GM18519 (cell line): Measurements from ENCODE around the gene SOWAHD.
"Not testable (repeated sequence)": the region's sequence is repeated elsewhere in the genome, so short reads cannot be mapped to it uniquely, and the experiment has no call there.

ENCODE experiments used
- ATAC-seq: cut with Tn5 transposase; IDR thresholded peaks from one replicate; pipeline ENCODE4 v1.9.1; 2021; ENCODE audit warnings: mild to moderate bottlenecking, moderate library complexity; ENCODE audit not compliant: unreplicated experiment, low FRiP score

SOWAHD gene

DNA sequence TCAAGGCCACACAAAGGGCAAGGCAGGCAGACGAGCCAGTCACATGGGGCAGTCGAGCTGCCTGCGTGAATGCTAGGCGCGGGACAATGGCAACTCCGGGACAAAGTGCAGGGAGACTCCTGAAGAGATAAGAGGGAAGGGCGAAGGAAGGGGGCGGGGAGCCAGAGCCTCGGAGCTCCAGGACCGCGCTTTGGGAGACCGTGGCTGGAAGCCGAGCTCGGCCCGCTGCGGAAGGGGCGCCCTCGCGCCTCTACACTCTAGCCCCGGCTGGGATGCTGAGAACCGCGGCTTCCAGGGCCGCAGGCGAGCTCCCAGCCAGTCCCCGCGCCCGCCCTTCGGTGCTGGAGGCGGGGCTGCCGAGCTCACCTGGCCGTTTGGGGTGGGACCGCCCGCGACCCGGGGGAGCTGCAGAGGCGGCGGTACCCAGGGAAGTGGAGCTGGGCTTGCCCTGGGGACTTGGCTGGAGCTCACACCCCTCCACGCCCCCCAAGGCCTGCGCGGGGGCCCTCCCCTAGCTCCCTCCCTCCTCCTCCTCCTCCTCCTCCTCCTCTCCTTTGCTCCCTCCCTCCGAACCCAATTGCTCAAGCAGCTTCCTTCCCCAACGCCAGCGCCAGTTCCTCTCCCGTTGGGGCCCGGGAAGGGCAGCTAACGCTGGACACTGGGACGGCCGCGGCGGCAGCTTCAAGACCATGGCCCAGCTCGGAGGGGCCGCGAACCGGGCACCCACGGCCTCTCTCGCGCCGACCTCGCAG, at the start of gene SOWAHD:
Gene SOWAHD, plus strand, starts transcription at position 610 of the 752 bp plus-strand sequence. Its CDS starts 80 bp downstream, at position 690.
- ATAC-seq = no peak

GRCh38 chrX:119708936-119709335, 49.5 kb upstream of the SOWAHD start:
- no peak for ATAC-seq

DNA sequence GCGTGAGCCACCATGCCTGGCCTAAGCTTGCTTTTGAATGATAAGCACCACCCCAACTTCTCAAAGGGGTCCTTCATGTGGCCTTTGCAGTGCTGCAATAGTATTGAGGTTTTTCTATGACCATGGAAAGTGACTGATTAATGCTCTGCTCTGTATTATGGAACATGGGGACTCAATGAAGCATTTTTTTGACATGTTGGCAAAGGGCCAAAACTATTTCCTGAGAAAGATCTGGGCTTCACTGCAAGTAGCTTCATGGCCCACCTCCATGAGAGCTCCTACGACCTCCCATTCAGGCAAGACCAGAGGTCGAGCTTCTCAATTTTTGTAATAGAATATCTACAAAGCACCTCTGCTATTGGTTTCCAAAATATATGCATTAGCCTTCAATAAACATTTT, 48.8 kb upstream of the SOWAHD start:
- no peak for ATAC-seq

GRCh38 chrX:119721487-119721886, 36.9 kb upstream of the SOWAHD start:
- no peak for ATAC-seq

- ATAC-seq = no peak
Observed at GRCh38 chrX:119721926-119722325, 36.5 kb upstream of the SOWAHD start.

- no peak for ATAC-seq
Observed at GRCh38 chrX:119726900-119727555, 31.4 kb upstream of the SOWAHD start.

- ATAC-seq = no peak
Observed at GRCh38 chrX:119728487-119728886, 29.9 kb upstream of the SOWAHD start.

DNA sequence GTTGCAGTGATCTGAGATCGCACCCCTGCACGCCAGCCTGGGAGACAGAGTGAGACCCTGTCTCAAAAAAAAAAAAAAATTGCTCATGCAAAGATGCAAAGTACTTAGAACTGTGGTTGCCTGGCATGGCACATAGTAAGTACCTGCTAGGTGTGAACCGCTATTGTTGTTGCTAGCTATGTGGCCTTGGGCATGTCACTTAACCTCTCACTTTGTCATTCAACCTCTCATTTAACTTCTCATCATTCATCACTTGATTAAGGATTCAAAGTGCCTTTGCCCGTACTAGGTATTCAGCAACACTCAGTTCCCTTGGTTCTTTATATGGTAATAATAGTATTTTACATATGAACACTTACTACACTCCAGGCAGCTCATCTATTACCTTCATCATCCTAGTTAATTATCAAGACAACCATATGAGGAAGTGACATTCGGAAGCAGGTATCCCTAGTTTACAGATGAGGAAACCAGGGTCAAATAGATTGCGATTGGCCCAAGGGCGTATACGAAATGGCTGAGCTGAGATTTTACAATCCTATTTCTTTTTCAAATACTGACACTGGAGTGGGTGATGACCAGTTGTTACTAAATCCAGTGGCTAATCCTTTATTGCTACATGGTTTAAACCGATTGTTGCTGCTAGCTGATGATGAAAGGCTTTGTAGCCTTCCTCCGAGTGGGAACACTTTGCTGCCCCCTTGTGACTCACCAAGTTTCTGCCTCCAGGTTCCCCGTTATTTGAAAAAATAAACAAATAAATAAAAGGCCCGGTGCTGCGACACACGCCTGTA, 28.8 kb upstream of the SOWAHD start:
- ATAC-seq = no peak

GRCh38 chrX:119734897-119735339, 23.5 kb upstream of the SOWAHD start:
- ATAC-seq = no peak

DNA sequence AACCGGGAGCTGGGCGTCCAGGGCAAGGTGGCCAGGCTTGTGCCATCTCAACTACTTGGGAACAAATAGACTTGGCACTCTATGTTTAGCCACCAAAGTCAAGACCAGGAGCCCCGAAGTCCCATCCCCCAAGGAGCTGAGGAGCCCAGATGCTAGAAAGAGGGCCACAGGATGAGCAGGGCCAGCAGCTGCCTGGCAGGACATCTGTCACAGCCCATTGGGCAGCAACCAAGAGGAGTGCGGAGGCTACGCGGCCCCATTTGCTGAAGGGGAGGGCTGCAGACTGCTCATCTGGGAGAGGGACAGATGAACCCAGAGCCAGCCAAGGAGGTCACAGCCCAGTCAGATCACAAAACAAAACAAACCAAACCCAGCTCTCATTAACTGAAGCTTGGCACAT, 22.9 kb upstream of the SOWAHD start:
- no peak for ATAC-seq

DNA sequence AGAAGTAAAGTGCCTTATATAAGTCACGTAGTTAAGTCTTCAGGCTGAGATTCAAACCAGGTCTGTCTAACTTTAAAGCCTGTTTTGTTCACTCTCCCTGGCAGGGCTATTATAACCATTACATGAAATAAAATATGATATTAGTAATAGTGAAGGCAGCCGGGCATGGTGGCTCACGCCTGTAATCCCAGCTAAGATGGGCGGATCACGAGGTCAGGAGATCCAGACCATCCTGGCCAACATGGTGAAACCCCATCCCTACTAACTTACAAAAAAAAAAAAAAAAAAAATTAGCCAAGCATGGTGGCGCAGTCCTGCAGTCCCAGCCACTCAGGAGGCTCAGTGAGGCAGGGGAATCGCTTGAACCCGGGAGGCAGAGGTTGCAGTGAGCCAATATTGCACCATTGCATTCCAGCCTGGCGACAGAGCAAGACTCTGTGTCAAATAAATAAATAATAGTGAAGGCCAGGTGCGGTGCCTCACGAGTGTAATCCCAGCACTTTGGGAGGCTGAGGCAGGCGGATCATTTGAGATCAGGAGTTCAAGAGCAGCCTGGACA, 22.1 kb upstream of the SOWAHD start:
- no peak for ATAC-seq

DNA sequence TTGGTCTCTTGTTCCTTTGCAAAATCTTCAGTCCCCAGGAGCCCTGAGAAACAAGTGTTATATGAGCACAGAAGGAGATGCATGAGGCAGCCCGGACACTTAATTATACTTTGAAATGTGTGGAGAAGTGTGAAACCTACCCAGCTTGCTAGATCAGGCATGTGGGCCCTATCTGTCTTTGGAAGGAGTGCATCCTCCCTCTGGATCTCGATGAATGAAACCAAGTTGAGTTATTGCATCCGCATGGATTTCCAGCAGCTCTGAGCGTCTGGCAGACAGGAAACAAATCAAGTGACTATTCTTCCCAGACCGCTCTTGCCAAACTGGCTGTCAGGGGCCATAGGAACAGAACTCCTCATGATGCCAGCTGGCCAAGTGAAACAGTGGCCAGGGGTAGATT, 19.6 kb upstream of the SOWAHD start:
- ATAC-seq = no peak

DNA sequence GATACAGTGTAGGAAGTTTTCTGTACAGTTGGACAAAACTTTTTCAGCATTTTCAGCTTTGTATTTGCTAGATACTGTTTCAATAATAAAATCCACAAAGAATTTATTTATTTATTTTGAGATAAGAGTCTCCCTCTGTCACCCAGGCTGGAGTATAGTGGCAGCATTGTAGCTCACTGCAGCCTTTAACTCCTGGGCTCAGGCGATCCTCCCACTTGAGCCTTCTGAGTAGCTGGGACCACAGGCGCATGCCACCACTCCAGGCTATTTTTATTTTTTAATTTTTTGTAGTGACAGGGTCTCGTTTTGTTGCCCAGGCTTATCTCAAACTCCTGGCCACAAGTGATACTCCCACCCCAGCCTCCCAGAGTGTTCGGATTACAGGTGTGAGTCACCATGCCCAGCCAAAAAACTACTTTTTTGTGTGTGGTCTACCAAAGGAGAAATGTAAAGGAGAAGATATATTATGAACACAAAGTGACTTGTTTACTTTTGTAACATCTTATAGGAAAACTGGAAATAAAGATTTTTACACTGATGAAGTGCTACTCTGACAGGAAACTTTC, 13.0 kb upstream of the SOWAHD start:
- no peak for ATAC-seq

- ATAC-seq = not testable (repeated sequence)
Observed at GRCh38 chrX:119750131-119750530, 8.3 kb upstream of the SOWAHD start.

GRCh38 chrX:119750751-119751150, 7.6 kb upstream of the SOWAHD start:
- not testable (repeated sequence) for ATAC-seq

DNA sequence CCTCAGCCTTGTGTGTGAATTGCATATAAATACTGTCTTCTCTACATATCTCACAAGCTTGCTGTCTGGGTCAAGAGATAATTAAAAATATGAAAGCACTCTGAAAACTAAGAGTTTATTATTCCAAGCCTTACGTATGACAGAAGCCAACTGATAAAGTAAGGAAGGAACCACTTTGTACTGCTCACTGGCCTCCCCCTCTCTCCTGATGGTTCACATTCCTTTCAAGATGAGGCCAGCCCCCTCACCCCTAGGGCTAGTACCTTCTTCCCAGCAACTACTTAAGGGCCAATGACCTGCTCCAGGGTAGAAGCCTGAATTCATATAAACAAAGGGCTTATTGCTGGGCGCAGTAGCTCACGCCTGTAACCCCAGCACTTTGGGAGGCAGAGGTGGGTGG, 5.4 kb upstream of the SOWAHD start:
- no peak for ATAC-seq

GRCh38 chrX:119753639-119754257, 4.6 kb upstream of the SOWAHD start:
- no peak for ATAC-seq

- ATAC-seq = peak; percentile 47
Observed at GRCh38 chrX:119755981-119756533, 2.3 kb upstream of the SOWAHD start.

- ATAC-seq = no peak
Observed at GRCh38 chrX:119756926-119757635, 1.3 kb upstream of the SOWAHD start.
